GM23338 (cell line): ENCODE data around the gene MIPEP. TPM values are rescaled to one million over a fixed set of nuclear protein-coding genes. Genes with fewer than 3 reads are reported as not detected.

Experiments used
- ATAC-seq: fragments of 200-7000 bp; cut with Tn5 transposase; 3 replicates; pipeline ENCODE4 v1.9.1; 2020
- DNase-seq: peaks from one replicate; pipeline ENCODE4 v3.0.0-alpha.2; 2015; ENCODE audit warnings: low spot score
- H2AFZ ChIP-seq: fragments of 200-600 bp; sonication (generic); 2 replicates; pipeline ENCODE4 v1.8.0; 2016; ENCODE audit warnings: antibody characterized with exemption, mild to moderate bottlenecking, moderate library complexity
- H3F3A ChIP-seq: fragments of 200-600 bp; sonication (generic); replicated peaks from 2 replicates; pipeline ENCODE4 v1.8.0; 2017; ENCODE audit warnings: antibody characterized with exemption, mixed run types, low read depth
- H3K27ac ChIP-seq: fragments of 200-600 bp; sonication (generic); 2 replicates; pipeline ENCODE4 v1.6.1; 2016; ENCODE audit warnings: low read depth
- H3K27me3 ChIP-seq: fragments of 200-600 bp; sonication (generic); 2 replicates; pipeline ENCODE4 v1.8.0; 2016; ENCODE audit warnings: mild to moderate bottlenecking, mixed run types, moderate library complexity; ENCODE audit not compliant: insufficient read depth
- H3K36me3 ChIP-seq: fragments of 200-600 bp; sonication (generic); 2 replicates; pipeline ENCODE4 v1.8.0; 2016; ENCODE audit warnings: mild to moderate bottlenecking; ENCODE audit not compliant: insufficient read depth
- H3K4me1 ChIP-seq: fragments of 200-600 bp; sonication (generic); 2 replicates; pipeline ENCODE4 v1.8.0; 2016; ENCODE audit warnings: mild to moderate bottlenecking, moderate library complexity; ENCODE audit not compliant: insufficient read depth
- H3K4me2 ChIP-seq: fragments of 200-600 bp; sonication (generic); 2 replicates; pipeline ENCODE4 v1.7.1; 2017; ENCODE audit warnings: mixed run types
- H3K4me3 ChIP-seq: fragments of 200-600 bp; sonication (generic); 2 replicates; pipeline ENCODE4 v1.6.1; 2016; ENCODE audit warnings: mixed run types
- H3K79me2 ChIP-seq: fragments of 200-600 bp; sonication (generic); replicated peaks from 2 replicates; pipeline ENCODE4 v1.8.0; 2017; ENCODE audit warnings: mild to moderate bottlenecking; ENCODE audit not compliant: insufficient read depth
- H3K9me2 ChIP-seq: fragments of 200-600 bp; sonication (generic); 2 replicates; pipeline ENCODE4 v1.8.0; 2017; ENCODE audit not compliant: insufficient read depth
- H4K20me1 ChIP-seq: fragments of 200-600 bp; sonication (generic); replicated peaks from 2 replicates; pipeline ENCODE4 v1.8.0; 2017; ENCODE audit warnings: mild to moderate bottlenecking; ENCODE audit not compliant: insufficient read depth
- H3K27ac Mint-ChIP-seq: 2 replicates; pipeline ENCODE4 v1.8.0; 2020; ENCODE audit warnings: inconsistent platforms, mild to moderate bottlenecking, moderate library complexity, mixed read lengths
- H3K27me3 Mint-ChIP-seq: 3 replicates; pipeline ENCODE4 v1.8.0; 2022; ENCODE audit warnings: low read depth, mild to moderate bottlenecking, moderate library complexity, mixed read lengths, inconsistent platforms; ENCODE audit not compliant: insufficient read depth, poor library complexity
- H3K36me3 Mint-ChIP-seq: 3 replicates; pipeline ENCODE4 v1.8.0; 2021; ENCODE audit warnings: low read depth, mild to moderate bottlenecking, inconsistent platforms, moderate library complexity, mixed read lengths
- H3K4me1 Mint-ChIP-seq: 3 replicates; pipeline ENCODE4 v1.8.0; 2020; ENCODE audit warnings: mild to moderate bottlenecking, inconsistent platforms, mixed read lengths
- H3K4me3 Mint-ChIP-seq: 3 replicates; pipeline ENCODE4 v1.8.0; 2021; ENCODE audit warnings: moderate library complexity, mild to moderate bottlenecking, inconsistent platforms, mixed read lengths
- H3K9me3 Mint-ChIP-seq: 3 replicates; pipeline ENCODE4 v1.8.0; 2020; ENCODE audit warnings: moderate library complexity, mild to moderate bottlenecking, inconsistent platforms, mixed read lengths
- CREB1 ChIP-seq: fragments of 250-450 bp; sonication (Bioruptor Pico); IDR thresholded peaks from 2 replicates; pipeline ENCODE4 v1.5.0; 2020; ENCODE audit warnings: low read depth, mild to moderate bottlenecking, moderate library complexity
- EZH2phosphoT487 ChIP-seq: fragments of 200-600 bp; sonication (generic); IDR thresholded peaks from one replicate; pipeline ENCODE4 v1.8.1; 2018; ENCODE audit warnings: antibody characterized with exemption; ENCODE audit not compliant: unreplicated experiment
- JUNB ChIP-seq: IDR thresholded peaks from one replicate; pipeline ENCODE4 v1.6.1; 2016; ENCODE audit warnings: antibody characterized with exemption; ENCODE audit not compliant: unreplicated experiment
- POLR2AphosphoS5 ChIP-seq: IDR thresholded peaks from 2 replicates; pipeline ENCODE4 v1.6.1; 2016; ENCODE audit warnings: antibody characterized with exemption, low read depth
- long read RNA-seq: library from polyadenylated mRNA; unstranded; transcript quantifications from one replicate; pipeline ENCODE4 v2.0.0, GENCODE V29; 2020; ENCODE audit not compliant: unreplicated experiment
- polyA plus RNA-seq: library from polyadenylated mRNA; unstranded; fragments of >200 nt; fragmentation: Nextera tagmentation; extraction: Ambion mirVana; gene quantifications from 2 replicates; pipeline ENCODE4 v1.2.1, GENCODE V29; 2016
- total RNA-seq: library from RNA; depleted of rRNA; stranded (reverse); fragments of >200 nt; shearing (Covaris generic); gene quantifications from 2 replicates; pipeline ENCODE4 v1.2.3, GENCODE V29; 2014; rRNA removed
- TF ChIP-seq, protein P1 (sequence below): IDR thresholded peaks from one replicate; pipeline ENCODE4 v1.6.1; 2018; ENCODE audit warnings: antibody characterized with exemption; ENCODE audit not compliant: unreplicated experiment
- TF ChIP-seq, protein P2 (sequence below), 2 experiments: fragments of 200-600 bp in 1 of 2; sonication (generic) in 1 of 2; conservative IDR thresholded peaks; 2 replicates each; pipeline versions ENCODE4 v1.5.1 to v1.6.1; 2016 to 2017; ENCODE audit warnings: antibody characterized with exemption in 2 of 2, low read depth in 2 of 2, mild to moderate bottlenecking in 2 of 2, moderate library complexity in 1 of 2
- TF ChIP-seq, protein P3 (sequence below): IDR thresholded peaks from 2 replicates; pipeline ENCODE4 v1.6.1; 2016; ENCODE audit warnings: antibody characterized with exemption

Gene MIPEP
- total RNA-seq, result 20.8 and 24.8 TPM in 2 replicates
- polyA plus RNA-seq, result 16.8 and 22.5 TPM in 2 replicates
- long read RNA-seq, transcript MIPEP-201 (19 exons, 2,400 nt), result major isoform, 15 of 17 reads
- long read RNA-seq, partial matches to known transcripts, result 0 of 17 reads
- long read RNA-seq, other reads (novel, unspliced or antisense), result 2 of 17 reads

DNA sequence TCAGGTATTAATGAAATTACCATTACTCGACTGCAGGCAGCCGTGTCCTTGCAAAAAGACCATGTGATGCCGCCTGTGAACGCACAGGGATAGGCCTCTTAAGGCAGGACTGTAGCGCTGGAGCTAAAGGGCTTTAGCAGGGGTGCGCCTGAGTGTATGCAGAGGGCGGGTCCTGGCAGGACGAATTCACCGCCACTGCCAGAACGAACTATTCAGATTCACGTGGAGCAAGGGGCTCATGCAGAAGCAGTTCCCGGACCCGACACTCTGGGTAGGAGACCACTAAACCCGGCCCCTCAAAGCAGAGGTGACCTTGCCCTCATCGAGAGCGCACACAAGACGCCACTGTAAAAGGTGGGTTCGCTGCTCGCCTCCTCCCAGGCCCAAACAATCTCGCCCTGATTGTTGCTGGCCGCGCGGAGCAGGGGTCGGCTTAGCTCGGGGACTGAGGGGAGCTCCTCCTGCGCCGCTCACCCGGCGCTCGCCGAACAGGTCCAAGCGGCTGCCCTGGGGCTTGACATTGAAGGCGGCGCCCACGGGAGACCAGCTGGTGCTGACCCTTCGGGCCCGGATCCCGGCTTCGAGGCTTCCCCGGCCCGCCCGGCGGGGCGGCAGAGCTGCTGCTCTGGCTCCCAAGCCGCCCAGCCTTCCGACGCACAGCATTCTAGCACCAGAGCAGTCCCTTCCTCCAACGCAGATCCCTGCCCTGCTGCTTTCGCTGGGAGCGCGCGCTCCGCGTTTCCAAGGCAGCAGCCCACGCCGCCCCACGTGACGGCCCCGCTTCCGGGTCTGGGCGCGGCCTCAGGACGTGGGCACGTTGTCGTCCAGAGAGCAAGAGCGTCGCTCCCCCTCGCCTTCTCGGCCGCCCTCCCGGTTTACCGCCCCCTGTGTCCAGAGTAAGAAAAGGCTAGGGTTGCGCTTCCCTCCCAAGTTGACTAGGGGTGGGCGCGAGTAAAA is at the start of gene MIPEP:
Gene MIPEP (minus strand): TSS at position 743 of the 957 bp plus-strand sequence. CDS start 80 bp downstream, at position 663.
- peak within 1 kb of the TSS; percentile 91 for H3K4me3 ChIP-seq
- Mint-ChIP-seq H3K4me3 (peak within 1 kb of the TSS; percentile 86), H3K9me3 (no peaks in the 10 kb centered on the region), H3K4me1 (peaks cover 16% of the 10 kb centered on the region), H3K36me3 (peaks cover 5% of the 10 kb centered on the region; the same call in 1 of the 3 replicates), H3K27ac (no peak within 1 kb of the TSS), H3K27me3 (peaks cover 3% of the 10 kb centered on the region)
- peak; percentile 97 for DNase-seq
- peaks cover 9% of the 10 kb centered on the region for H3K4me1 ChIP-seq
- H3F3A ChIP-seq, result no peaks in the 10 kb centered on the region
- H3K27ac ChIP-seq, result peak within 1 kb of the TSS; percentile 51; the same call in 1 of the 2 replicates
- H4K20me1 ChIP-seq, result no peaks in the 10 kb centered on the region
- peak; percentile 92 for ATAC-seq
- peaks cover 5% of the 10 kb centered on the region; the same call in 1 of the 2 replicates for H3K36me3 ChIP-seq
- no peaks in the 10 kb centered on the region for H3K9me2 ChIP-seq
- peak within 1 kb of the TSS; percentile 87 for H2AFZ ChIP-seq
- 0 out of 2 replicates have a peak, but pooled peaks cover 6% of the 10 kb centered on the region for H3K79me2 ChIP-seq
- H3K4me2 ChIP-seq, result peak within 1 kb of the TSS; percentile 80
- H3K27me3 ChIP-seq, result no peaks in the 10 kb centered on the region
- TF ChIP-seq, protein P1, sequence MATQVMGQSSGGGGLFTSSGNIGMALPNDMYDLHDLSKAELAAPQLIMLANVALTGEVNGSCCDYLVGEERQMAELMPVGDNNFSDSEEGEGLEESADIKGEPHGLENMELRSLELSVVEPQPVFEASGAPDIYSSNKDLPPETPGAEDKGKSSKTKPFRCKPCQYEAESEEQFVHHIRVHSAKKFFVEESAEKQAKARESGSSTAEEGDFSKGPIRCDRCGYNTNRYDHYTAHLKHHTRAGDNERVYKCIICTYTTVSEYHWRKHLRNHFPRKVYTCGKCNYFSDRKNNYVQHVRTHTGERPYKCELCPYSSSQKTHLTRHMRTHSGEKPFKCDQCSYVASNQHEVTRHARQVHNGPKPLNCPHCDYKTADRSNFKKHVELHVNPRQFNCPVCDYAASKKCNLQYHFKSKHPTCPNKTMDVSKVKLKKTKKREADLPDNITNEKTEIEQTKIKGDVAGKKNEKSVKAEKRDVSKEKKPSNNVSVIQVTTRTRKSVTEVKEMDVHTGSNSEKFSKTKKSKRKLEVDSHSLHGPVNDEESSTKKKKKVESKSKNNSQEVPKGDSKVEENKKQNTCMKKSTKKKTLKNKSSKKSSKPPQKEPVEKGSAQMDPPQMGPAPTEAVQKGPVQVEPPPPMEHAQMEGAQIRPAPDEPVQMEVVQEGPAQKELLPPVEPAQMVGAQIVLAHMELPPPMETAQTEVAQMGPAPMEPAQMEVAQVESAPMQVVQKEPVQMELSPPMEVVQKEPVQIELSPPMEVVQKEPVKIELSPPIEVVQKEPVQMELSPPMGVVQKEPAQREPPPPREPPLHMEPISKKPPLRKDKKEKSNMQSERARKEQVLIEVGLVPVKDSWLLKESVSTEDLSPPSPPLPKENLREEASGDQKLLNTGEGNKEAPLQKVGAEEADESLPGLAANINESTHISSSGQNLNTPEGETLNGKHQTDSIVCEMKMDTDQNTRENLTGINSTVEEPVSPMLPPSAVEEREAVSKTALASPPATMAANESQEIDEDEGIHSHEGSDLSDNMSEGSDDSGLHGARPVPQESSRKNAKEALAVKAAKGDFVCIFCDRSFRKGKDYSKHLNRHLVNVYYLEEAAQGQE, result no peak
- TF ChIP-seq CREB1, result peak; percentile 88
- TF ChIP-seq, protein P2, sequence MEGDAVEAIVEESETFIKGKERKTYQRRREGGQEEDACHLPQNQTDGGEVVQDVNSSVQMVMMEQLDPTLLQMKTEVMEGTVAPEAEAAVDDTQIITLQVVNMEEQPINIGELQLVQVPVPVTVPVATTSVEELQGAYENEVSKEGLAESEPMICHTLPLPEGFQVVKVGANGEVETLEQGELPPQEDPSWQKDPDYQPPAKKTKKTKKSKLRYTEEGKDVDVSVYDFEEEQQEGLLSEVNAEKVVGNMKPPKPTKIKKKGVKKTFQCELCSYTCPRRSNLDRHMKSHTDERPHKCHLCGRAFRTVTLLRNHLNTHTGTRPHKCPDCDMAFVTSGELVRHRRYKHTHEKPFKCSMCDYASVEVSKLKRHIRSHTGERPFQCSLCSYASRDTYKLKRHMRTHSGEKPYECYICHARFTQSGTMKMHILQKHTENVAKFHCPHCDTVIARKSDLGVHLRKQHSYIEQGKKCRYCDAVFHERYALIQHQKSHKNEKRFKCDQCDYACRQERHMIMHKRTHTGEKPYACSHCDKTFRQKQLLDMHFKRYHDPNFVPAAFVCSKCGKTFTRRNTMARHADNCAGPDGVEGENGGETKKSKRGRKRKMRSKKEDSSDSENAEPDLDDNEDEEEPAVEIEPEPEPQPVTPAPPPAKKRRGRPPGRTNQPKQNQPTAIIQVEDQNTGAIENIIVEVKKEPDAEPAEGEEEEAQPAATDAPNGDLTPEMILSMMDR (conservative IDR thresholded peaks at IDR 0.05; ENCODE audit: low read depth in 2 of 2), result peak; percentile 65 to 85
- peak; percentile 79 for TF ChIP-seq POLR2AphosphoS5
- TF ChIP-seq EZH2phosphoT487, result no peak
- TF ChIP-seq, protein P3, sequence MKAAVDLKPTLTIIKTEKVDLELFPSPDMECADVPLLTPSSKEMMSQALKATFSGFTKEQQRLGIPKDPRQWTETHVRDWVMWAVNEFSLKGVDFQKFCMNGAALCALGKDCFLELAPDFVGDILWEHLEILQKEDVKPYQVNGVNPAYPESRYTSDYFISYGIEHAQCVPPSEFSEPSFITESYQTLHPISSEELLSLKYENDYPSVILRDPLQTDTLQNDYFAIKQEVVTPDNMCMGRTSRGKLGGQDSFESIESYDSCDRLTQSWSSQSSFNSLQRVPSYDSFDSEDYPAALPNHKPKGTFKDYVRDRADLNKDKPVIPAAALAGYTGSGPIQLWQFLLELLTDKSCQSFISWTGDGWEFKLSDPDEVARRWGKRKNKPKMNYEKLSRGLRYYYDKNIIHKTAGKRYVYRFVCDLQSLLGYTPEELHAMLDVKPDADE, result peak; percentile 79
- TF ChIP-seq JUNB, result no peak
